Measurements from ENCODE around the gene PROM2.

DNA sequence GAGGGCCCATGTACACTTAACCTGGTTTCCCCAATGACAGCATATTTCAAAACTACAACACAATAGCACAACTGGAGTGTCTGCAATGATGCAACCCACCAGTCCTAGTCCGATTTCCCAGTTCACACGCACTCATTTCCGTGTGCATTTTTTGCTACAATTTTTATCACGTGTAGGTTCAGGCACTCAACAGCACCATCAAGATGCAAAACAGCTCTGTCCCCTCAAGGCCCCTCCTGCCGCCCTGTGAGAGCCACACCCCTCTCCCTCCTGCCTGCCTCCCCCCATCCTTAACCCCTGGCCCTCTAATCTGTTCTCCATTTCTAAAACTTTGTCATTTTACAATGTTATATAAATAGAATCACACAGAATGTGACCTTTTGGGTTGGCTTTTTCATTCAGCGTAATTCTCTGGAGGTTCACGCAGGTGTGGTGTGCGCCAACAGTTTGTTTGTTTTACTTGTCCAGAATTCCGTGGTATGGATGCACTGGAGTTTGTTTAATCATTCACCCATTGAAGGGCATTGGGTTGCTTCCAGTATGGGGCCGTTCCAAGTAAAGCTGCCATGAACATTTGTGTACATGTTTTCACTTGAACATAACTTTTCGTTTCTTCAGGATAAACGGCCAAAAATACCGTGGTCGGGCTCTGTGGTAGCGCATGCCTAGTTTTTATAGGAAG, 31.3 kb downstream of the PROM2 start:
- TF ChIP-seq POLR2A (IDR thresholded peaks at IDR 0.05) (no peak), CTCF (IDR thresholded peaks at IDR 0.05) (no peak)
